ENCODE data around the gene ZNRF1.
"Not testable (repeated sequence)": the region's sequence is repeated elsewhere in the genome, so short reads cannot be mapped to it uniquely, and the experiment has no call there.

Gene ZNRF1

DNA sequence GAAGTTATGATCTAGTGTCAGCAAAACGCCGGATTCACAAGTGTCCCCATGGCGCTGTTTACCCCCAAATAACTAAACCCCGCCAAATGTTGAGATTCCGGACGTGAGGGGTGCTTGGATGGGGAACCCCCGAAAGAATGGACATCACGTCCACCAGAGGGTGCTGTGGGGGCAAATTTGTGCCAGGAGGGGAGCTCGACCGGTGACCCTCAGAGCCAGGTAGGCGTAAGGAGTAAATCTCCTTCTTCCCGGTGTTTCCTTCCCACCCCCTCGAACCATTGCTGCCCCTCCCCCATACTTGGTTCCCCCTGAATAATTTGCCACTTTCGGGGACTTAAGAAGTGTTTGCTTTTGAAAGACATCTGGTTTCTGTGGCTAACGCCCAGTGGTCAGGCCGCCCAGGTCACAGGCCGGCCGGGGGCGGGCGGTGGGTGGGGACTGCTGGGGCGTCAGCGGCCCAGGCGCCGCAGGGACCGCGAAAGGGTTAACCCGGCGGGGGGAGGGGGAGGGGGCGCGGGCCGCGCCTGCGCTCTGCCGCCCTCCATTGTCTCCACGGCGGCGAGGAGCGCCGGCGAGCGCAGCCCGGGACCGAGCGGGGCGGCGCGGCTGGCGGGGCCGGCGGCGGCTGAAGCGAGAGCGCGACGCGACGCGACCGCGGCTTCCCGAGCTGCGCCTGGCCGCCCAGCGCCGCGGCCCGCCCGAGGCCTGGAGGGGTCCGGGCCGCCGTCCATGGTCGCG lies at the start of gene ZNRF1:
Gene ZNRF1, plus strand, starts transcription at position 544 of the 738 bp plus-strand sequence. CDS start 648 bp downstream, outside the sequence.
- in situ Hi-C loops (cut with HindIII; ENCODE audit: low sequenced_read_pairs), result no loop called here

GRCh38 chr16:74949309-74949708 lies 49.5 kb upstream of the ZNRF1 start:
- in situ Hi-C loops (cut with HindIII; ENCODE audit: low sequenced_read_pairs), result no loop called here

GRCh38 chr16:74950511-74950910 lies 48.3 kb upstream of the ZNRF1 start:
- in situ Hi-C loops (cut with HindIII; ENCODE audit: low sequenced_read_pairs), result no loop called here

DNA sequence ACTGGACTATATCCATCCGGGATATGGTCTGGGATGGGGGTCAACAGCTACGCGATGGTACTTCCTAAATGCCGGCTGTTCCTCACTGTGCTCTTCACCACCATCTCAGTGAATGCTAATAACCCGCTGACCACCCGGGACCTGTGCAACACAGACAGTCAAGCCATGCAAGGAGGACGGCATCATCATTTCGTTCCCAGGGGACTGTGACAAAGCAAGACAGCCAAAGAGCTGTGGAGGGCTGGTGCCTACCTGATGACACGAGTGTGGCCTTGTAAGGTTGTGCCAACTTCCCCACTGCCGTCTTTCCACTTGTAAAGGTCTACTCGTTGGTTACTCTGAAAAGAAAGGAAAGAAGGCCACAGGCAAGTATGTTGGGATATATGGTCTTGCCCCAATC lies 47.6 kb upstream of the ZNRF1 start:
- in situ Hi-C loops (cut with HindIII; ENCODE audit: low sequenced_read_pairs), result no loop called here

DNA sequence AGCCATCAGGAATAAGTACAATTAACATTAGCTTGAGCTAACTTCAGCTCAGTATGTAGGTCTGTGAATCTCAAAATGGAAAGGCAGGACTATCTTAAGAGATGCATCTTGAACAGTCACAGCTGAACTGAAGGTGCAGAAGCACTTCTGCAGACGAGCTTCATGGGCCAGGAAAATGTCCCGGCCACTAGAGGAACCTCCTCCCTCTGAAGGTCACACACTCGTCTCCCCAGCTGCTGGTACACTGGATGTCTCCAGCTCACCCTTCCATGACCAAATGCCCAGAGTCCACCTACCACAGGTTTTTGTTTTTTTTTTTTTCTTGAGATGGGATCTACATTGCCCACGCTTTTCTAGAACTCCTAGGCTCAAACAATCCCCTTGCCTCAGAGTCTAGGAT lies 47.1 kb upstream of the ZNRF1 start:
- in situ Hi-C loops (cut with HindIII; ENCODE audit: low sequenced_read_pairs), result no loop called here

GRCh38 chr16:74954763-74955162 lies 44.1 kb upstream of the ZNRF1 start:
- in situ Hi-C loops (cut with HindIII; ENCODE audit: low sequenced_read_pairs), result no loop called here

DNA sequence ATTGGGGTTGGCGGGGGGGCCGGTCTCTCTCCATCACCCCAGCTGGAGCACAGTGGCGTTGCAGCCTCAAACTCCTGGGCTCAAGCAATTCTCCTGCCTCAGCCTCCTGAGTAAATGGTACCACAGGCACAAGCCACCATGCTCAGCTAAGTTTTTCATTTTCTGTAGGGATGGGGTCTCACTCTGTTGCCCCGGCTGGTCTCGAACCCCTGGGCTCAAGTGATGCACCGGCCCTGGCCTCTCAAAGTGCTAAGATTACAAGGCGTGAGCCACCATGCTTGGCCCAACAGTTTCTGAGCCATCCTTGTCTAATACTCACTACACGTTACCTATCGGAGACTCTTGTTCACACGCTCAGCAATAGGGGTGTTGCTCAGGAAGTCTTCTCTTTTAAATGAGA lies 25.5 kb upstream of the ZNRF1 start:
- in situ Hi-C loops (cut with HindIII; ENCODE audit: low sequenced_read_pairs), result no loop called here

- in situ Hi-C loops (cut with HindIII; ENCODE audit: low sequenced_read_pairs), result no loop called here
Observed at GRCh38 chr16:74975591-74975990, 23.2 kb upstream of the ZNRF1 start.

GRCh38 chr16:74982256-74982655 lies 16.6 kb upstream of the ZNRF1 start:
- in situ Hi-C loops (cut with HindIII; ENCODE audit: low sequenced_read_pairs), result no loop called here

DNA sequence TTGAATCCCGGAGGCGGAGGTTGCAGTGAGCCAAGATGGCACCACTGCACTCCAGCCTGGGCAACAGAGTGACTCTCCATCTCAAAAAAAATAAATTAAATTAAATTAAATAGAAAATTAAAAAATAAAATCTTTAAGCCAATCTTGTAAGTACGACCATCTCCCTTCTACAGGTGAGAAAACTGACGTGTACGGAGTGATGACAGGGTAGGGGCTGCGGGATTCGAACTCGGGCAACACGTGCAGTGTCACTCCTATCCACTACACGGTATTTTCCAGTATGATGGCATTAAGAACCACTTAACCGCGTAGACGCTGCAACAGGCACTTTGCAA lies 14.7 kb upstream of the ZNRF1 start:
- in situ Hi-C loops (cut with HindIII; ENCODE audit: low sequenced_read_pairs), result no loop called here

GRCh38 chr16:74984529-74985296 lies 14.1 kb upstream of the ZNRF1 start, which contains the start of gene WDR59:
WDR59 (minus strand) TSS chr16:74985123; CDS start chr16:74985017, 106 bp downstream.
- in situ Hi-C loops (cut with HindIII; ENCODE audit: low sequenced_read_pairs), result no loop called here

DNA sequence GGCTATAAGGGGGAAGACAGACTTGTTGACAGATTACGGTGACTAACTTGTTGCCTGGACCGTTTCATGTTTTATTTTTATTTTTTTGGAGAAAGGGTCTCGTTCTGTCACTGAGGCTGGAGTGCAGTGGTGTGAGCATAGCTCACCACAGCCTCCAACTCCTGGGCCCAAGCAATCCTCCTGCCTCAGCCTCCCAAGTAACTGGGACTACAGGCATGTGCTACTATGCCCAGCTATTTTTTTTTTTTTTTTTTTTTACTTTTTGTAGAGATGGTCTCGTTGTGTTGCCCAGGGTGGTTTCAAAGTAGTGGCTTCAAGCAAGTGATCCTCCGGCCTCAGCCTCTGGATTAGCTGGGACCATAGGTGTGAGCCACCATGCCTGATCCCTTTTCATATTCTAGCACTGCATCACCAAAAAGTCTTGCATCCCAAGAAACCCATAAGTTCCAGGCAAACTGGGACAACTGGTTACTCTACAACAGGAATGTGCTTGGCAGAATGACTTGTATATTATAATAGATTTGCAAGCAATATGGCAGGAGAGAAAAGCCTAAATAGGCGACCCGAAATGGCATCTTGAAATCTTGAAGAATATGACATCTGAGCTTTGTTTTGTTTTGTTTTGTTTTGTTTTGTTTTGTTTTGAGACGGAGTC lies 11.7 kb upstream of the ZNRF1 start:
- in situ Hi-C loops (cut with HindIII; ENCODE audit: low sequenced_read_pairs), result no loop called here

DNA sequence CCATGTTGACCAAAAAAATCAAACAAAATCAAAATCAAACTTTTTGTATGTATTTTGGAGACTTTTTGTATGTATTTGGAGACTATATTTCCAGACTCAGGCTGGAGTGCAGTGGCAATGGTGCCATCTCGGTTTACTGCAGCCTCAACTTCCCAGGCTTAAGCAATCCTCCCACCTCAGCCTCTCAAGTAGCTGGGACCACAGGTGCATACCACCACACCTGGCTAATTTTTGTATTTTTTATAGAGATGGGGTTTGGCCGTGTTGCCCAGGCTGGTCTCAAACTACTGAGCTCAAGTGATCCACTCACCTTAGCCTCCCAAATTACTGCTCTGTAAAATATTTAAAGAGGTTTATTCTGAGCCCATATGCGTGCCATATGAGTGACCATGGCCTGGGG lies 9.0 kb upstream of the ZNRF1 start:
- in situ Hi-C loops (cut with HindIII; ENCODE audit: low sequenced_read_pairs), result not testable (repeated sequence)

- in situ Hi-C loops (cut with HindIII; ENCODE audit: low sequenced_read_pairs), result no loop called here
Observed at GRCh38 chr16:74990832-74991231, 8.0 kb upstream of the ZNRF1 start.

- in situ Hi-C loops (cut with HindIII; ENCODE audit: low sequenced_read_pairs), result no loop called here
Observed at GRCh38 chr16:74991268-74991592, 7.6 kb upstream of the ZNRF1 start.

DNA sequence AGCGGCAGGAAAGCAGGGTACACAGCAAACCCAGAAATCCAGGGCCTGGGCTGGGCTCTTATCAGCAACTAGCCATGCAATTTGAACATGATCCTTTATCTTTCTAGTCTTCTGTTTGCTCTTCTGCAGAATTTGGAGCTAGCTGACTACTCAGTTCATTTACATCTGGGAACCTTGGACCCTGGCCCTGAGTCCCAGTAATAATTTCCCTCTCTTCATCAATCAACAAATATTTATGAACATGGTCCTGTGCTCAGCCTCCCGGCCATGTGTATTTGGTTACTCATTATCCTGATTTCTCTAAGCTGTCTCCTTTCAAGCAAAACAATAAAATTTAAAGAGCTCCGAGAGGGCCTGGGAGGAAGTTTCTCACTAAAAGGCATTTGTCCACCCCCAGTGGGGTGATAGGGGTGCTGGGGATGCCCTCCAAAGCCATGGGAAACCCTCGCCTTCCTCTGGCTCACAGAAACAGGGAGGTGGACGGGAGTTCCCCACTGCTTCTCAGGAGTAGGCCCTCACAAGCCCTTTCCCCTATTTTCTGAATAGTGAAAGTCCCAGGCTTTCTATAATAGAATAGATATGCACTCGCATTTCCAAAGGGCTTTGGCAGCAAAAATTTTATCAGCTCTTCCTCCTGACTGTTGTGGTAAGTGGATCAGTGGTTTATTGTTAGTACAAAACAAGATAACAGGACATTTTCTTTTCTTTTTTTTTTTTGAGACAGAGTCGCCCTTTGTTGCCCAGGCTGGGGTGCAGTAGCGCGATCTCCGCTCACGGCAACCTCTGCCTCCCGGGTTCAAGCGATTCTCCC lies 7.0 kb upstream of the ZNRF1 start:
- in situ Hi-C loops (cut with HindIII; ENCODE audit: low sequenced_read_pairs), result no loop called here

GRCh38 chr16:74995986-74996385 lies 2.8 kb upstream of the ZNRF1 start:
- in situ Hi-C loops (cut with HindIII; ENCODE audit: low sequenced_read_pairs), result no loop called here

GRCh38 chr16:74997042-74997491 lies 1.8 kb upstream of the ZNRF1 start:
- in situ Hi-C loops (cut with HindIII; ENCODE audit: low sequenced_read_pairs), result no loop called here

DNA sequence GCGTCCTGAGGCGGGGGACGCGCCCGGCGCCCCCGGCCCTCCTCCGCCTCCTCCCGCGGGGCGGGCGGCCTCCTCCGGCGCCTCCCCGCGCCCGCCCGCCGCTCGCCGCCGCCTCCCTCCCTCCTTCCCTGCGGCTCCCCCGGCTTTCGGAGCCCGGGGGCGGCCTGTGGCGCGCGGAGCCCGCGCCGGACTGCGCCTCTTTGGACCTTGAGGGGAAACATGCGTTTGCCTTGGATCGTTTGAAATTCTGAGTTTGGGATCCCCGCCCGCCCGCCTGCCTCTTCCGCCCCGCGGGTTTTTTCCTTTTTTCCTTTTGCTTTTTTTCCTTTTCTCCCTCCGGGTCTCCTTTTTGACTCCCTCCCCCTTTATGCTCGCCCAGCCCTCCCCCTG lies 390 bp downstream of the ZNRF1 start:
- in situ Hi-C loops (cut with HindIII; ENCODE audit: low sequenced_read_pairs), result no loop called here

- in situ Hi-C loops (cut with HindIII; ENCODE audit: low sequenced_read_pairs), result no loop called here
Observed at GRCh38 chr16:74999609-75000480, 1.0 kb downstream of the ZNRF1 start.

Data from endothelial cell of hepatic sinusoid (primary cell).